ENCODE measurements around the gene ZNF571.

The ZNF571 gene

GRCh38 chr19:37594304-37594981 is at the start of gene ZNF571, which contains the start of gene ZNF540:
Gene ZNF571 (minus strand): TSS chr19:37594792. CDS start chr19:37586676, 8,116 bp downstream.
Gene ZNF540 (plus strand): TSS chr19:37594876. CDS start chr19:37598448, 3,572 bp downstream.
- DNase-seq, result peak; percentile 91

DNA sequence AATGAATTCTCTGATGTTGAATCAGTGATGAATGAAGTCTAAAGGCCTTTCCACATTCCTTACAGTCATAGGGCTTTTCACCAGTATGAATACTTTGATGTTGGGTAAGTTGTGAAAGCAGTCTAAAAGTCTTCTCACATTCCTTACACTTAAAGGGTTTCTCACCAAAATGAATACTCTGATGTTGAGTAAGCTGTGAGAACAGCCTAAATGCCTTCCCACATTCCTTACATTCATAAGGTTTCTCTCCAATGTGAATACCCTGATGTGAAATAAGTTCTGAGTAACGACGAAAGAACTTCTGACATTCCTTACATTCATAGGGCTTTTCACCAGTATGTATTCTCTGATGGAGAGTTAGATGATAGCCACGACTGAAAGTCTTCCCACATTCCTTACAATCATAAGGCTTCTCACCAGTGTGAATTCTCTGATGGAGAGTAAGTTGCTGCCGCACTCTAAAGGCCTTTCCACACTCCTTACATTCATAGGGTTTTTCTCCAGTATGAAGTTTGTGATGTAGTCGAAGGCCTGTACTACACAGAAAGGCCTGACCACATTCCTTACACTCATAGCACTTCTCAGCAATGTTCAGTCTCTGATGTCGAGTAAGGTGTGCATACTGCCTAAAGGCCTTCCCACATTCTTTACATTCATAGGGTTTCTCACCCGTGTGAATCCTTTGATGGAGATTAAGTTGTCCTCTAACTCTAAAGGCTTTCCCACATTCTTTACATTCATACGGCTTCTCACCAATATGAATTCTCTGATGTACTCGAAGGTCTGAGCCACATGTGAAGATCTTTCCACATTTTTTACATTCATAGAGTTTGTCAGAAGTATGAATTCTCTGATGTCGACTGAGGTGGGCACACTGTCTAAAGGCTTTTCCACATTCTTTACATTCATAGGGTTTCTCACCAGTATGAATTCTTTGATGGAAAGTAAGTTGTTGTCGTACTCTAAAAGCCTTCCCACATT is 40.8 kb upstream of the ZNF571 start:
- DNase-seq, result no peak

DNA sequence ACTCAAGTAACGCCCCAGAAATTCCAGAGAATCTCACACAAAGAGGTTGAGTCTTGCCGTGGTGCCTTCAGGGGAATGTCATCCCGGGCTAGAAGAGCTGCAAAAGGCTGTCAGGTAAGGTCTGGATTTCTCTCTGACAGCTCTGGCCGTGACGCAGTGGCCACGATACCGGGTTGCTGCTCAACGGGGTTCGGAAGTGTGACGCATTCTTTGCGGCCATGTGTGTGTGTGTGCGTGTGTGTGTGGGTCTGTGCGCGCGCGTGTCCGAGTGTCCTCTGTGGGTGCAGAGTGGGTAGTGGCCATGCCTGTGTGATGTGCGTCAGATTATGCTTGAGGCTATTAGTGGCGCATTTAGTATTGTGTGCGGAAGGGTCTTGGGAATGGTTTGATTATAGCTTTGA is 390 bp upstream of the ZNF571 start:
- DNase-seq, result peak; percentile 38

GRCh38 chr19:37593996-37594303 is 642 bp downstream of the ZNF571 start:
- no peak for DNase-seq

GRCh38 chr19:37583340-37583739 is 11.3 kb downstream of the ZNF571 start:
- no peak for DNase-seq

DNA sequence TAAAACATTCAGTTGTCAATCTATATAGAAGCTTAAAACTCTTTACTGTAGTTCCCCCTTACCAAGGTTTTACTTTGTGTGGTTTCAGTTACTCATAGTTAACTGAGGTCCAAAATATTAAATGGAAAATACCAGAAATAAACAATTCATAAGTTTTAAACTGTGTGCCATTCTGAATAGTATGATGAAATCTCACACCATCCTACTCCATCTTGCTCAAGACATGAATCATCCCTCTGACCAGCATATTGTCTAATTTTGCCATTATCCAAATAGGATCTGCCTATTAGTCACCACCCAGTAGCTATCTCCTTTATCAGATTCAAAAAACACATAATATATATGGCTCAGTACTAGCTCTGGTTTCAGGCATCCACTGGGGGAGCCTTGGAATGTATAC is 22.4 kb downstream of the ZNF571 start:
- DNase-seq, result no peak

DNA sequence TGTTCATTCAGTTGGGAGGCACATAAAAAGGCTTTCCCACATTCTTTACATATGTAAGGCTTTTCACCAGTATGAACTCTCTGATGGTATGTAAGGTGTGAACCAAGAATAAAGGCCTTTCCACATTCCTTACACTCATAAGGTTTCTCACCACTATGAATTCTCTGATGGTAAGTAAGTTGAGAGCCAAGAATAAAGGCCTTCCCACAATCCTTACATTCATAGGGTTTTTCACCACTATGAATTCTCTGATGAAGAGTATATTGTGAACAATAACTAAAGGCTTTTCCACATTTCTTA is 29.3 kb downstream of the ZNF571 start:
- no peak for DNase-seq

DNA sequence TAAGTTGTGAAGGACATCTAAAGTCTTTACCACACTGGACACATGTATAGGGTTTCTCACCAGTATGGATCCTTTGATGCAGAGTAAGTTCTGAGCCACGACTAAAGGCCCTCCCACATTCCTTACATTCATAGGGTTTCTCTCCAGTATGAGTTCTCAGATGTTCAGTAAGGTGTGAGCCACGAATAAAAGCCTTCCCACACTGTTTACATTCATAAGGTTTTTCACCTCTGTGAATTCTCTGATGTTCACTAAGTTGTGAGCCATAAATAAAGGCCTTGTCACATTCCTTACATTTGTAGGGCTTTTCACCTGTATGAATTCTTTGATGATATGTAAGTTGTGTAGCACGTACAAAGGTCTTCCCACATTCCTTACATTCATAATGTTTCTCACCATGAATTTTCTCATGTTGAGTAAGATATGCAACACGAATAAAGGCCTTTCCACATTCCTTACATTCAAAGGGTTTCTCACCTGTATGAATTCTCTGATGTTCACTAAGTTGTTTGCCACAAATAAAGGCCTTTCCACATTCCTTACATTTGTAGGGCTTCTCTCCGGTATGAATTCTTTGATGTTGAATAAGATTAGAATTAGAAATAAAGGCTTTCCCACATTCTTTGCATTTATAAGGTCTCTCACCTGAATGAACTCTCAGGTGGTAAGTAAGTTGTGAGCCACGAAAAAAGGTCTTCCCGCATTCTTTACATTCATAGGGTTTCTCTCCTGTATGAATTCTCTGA is 29.8 kb downstream of the ZNF571 start:
- DNase-seq, result no peak

GRCh38 chr19:37563518-37563917 is 31.1 kb downstream of the ZNF571 start:
- DNase-seq, result no peak

GRCh38 chr19:37551129-37551993 is 43.2 kb downstream of the ZNF571 start:
- peak; percentile 39 for DNase-seq

GRCh38 chr19:37537391-37537947 is 57.1 kb downstream of the ZNF571 start:
- no peak for DNase-seq

DNA sequence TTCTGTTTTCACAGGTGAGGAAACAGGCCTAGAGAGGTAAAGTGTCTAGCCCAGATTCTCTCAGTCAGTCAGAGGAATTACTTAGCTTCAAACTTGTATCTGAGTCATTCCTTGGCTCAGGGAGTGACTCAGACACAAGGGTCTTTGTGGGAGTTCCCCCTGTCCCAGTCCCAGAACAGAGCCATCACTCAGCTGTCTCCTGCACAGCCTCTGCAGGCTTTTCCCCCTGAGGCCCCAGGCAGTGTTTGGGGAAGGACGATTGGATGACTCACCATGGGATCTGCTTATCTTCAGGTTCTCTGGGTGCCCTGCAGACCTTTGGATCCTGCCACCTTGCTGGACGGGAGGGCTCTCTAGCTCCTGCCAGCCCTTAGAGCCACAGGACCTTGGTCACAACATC is 74.7 kb downstream of the ZNF571 start:
- DNase-seq, result no peak
